HFF-Myc (cell line): Measurements from ENCODE around the gene INS.

ENCODE experiments used
- DNase-seq: peaks from one replicate; pipeline ENCODE4 v3.0.0-alpha.2; 2011; ENCODE audit warnings: low read depth; ENCODE audit errors: extremely low read depth
- H3K4me3 ChIP-seq: replicated peaks from 2 replicates; pipeline ENCODE4 v1.5.1; 2011; ENCODE audit warnings: low read depth, mild to moderate bottlenecking, control low read depth, low read length
- CTCF ChIP-seq: IDR thresholded peaks from 2 replicates; pipeline ENCODE4 v1.5.1; 2012; ENCODE audit warnings: mild to moderate bottlenecking, low read depth, low read length, control low read depth; ENCODE audit errors: missing control alignments

INS gene

DNA sequence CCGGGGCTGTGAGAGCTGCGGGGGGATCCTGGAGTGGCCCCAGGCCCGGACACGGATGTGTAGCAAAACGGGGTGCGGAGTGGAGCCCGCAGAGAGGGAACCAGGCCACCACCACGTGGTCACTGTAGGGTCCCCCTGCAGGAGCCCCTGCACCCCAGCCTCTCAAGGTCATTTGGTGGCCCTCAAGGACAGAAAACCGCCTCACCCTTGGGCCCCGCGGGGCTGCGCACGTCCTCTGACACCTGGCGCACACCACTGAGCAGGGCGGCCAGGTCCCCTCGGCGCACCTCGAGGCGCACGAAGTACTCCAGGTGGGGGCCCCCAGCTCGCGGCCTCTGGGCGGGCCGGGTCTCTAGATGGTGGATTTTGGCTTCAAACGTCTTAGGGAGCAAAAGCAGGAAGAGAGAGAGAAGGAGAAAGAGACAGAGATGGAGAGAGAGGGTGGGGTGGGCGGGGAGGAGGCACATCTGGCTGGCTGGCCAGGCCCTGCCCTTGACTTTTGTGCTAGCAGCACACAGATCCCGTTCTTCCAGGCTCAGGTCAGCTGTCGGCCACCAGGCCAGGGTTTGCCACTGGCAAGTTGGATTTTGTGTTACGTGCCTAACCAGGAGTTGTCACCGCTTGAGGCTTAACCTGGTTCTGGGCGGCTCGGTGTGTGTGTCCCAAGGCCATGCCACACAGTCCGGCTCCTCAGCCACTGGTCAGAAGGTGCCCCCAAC is 7.4 kb upstream of the INS start:
- DNase-seq, result no peak
- no peak overlapping the region for H3K4me3 ChIP-seq
- TF ChIP-seq CTCF, result no peak

DNA sequence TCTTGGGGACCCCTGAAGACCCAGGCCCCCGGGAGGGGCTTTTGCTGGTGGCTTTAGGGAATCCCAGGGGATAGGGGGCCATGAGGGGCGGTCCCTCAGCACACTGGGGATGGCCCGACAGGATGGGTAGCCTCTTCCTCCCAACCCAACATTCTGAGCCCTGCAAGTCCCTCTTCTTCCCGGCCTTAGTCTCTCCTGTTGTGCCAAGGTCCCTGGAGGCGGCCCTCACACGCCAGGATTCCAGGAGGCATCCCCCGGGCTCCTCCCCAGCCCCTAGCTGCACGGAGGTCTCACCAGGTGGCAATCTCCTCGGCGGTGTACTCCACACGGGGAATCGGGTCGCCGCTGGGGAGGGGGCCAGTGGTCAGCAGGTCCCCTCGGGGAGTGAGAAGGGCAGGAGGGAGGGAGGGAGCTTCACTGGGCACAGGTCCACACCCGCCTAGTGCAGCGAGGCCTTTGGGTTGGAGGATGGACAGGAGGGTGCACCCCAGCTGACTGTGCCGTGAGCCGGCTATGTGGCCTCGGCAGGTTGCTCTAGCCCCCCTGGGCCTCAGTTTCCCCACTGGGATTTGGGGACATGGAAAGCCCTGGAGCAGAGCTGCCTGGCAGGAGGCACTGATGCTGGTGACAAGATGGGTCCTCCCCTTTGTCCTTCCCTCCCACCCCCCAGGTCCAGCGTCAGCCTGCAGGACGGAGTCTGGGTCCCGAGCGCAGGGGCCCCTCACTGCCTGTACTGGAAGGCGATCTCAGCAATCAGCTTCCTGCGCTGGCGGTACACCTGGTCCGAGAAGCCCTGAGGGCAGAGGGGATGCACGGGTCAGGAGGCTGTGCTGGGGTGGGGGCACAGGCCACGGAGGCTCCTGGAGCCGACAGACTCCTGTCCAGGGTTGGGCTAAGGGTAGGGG is 6.4 kb upstream of the INS start:
- TF ChIP-seq CTCF, result no peak
- H3K4me3 ChIP-seq, result no peak overlapping the region
- DNase-seq, result no peak

DNA sequence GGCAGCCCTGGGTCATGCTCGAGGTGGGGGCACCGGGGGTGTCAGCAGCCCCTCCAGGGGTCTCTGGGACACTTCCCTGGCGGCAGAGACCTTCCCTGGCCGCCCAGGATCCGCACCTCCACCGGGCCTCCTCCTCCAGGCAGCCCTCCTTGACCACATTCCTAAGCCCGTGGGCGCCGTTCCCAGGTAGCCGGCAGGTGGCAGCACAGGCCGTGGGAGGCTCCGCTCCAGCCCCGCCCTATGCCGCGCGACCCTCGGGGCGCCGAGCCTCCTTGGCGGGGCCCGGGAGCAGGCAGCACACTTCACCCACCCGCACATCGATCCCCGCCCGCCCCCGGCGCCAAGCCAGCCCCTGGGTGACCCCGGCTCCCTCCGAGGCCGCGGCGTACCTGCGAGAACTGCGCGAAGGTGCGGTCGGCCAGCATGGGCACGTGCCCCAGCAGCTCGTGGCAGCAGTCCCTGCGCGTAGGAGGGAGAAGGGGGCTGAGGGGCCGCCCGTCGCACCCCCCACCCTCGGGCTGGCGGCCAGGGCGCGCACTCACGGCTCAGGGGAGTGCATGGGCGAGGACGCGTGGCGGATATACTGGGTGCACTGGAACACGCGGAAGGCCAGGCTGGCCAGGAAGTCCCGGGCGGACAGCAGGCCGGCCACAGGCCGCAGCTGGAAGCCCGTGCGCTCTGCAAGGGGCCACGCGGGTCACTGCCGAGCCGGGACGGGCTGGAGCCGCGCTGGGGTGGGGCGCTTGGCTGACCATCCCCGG is 5.3 kb upstream of the INS start:
- TF ChIP-seq CTCF, result peak; percentile 57
- no peak for DNase-seq
- no peak overlapping the region for H3K4me3 ChIP-seq

- no peak overlapping the region for H3K4me3 ChIP-seq
- DNase-seq, result no peak
- TF ChIP-seq CTCF, result no peak
Observed at GRCh38 chr11:2165571-2165970, 4.6 kb upstream of the INS start.

DNA sequence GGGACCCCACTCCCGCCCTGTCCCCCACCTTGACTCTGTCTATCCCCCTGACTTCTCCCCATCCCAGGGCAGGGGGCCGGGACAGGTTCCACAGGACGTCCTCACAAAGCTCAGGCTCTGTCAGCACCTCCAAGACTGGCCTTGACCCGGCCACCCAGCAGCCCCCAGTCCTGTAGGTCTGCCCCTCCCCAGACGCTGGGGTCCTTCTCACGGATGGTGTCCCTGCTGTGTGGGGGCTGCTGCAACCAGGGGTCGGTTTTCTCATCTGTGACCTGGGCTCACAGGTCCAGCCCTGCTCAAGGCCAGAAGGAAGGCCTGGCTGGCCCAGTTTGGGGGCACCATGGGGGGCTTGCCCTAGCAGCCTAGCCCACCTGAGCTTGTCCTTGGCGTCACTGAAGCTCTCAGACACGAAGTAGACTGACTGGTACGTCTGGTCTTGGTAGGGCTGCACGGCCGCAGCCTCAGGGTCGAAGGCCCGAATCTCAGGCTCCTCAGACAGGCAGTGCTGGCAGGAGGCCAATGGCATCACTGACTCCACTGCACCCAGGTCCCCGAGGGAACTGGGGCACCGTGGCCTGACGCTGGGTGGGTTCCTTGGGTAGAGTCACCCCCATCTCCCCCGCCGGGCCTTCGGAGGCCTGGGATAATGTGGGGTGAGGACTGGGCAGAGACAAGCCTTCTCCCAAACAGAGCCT is 4.0 kb upstream of the INS start:
- H3K4me3 ChIP-seq, result no peak overlapping the region
- TF ChIP-seq CTCF, result no peak
- DNase-seq, result no peak

GRCh38 chr11:2164081-2164480 is 3.1 kb upstream of the INS start:
- no peak for DNase-seq
- no peak overlapping the region for H3K4me3 ChIP-seq
- TF ChIP-seq CTCF, result no peak
